ENCODE results near the gene PAK5.

DNA sequence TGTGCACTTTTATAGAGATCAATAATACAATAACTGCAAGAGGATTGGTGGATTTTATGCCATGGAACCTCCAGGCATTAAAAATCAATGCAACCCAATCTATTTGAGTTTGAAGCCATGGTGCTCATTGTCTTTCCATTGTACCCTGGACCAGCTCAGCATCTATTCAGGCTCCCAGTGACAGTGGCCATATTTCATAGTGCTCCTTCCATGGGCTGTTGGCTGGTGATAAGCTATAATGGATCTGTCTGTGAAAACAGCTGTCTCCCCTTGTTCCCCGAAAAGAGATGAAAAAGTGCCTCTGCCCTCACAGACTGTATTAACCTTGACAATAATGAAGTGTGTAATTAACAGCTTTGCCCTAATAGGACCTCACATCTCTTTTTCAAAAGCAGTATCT, 250.2 kb downstream of the PAK5 start:
- TF ChIP-seq CTCF (IDR thresholded peaks at IDR 0.05) (no peak), POLR2AphosphoS5 (IDR thresholded peaks at IDR 0.05; ENCODE audit: insufficient read depth in 1 of 2, low read depth in 1 of 2) (no peak)
